ENCODE measurements around the gene TJP1.

DNA sequence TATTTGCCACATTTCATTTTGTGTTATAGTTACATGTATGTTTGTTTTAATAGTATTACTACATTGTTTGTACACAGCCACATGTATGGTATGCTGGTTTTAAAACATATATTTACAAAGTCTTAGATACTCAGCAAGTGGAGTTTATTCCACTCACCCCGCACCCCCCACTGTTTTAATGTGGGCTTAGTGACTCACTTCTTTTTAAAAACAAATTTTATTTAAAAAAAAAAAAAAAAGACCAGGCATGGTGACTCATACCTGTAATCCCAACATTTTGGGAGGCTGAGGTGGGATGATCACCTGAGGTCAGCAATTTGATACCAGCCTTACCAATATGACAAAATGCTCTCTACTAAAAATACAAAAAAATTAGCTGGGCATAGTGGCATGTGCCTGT is 26.9 kb upstream of the TJP1 start:
- no peak for TF ChIP-seq EZH2 (IDR thresholded peaks at IDR 0.05; ENCODE audit: insufficient read depth, poor library complexity, severe bottlenecking)
- TF ChIP-seq EZH2phosphoT487 (IDR thresholded peaks at IDR 0.05; ENCODE audit: insufficient read depth, low read depth) = no peak

Data from GM23248 (cell line).